GM21515 (cell line): ENCODE measurements around the gene IGLL5.

Source experiments
- ATAC-seq: cut with Tn5 transposase; IDR thresholded peaks from one replicate; pipeline ENCODE4 v1.9.1; 2021; ENCODE audit not compliant: unreplicated experiment

IGLL5 gene

DNA sequence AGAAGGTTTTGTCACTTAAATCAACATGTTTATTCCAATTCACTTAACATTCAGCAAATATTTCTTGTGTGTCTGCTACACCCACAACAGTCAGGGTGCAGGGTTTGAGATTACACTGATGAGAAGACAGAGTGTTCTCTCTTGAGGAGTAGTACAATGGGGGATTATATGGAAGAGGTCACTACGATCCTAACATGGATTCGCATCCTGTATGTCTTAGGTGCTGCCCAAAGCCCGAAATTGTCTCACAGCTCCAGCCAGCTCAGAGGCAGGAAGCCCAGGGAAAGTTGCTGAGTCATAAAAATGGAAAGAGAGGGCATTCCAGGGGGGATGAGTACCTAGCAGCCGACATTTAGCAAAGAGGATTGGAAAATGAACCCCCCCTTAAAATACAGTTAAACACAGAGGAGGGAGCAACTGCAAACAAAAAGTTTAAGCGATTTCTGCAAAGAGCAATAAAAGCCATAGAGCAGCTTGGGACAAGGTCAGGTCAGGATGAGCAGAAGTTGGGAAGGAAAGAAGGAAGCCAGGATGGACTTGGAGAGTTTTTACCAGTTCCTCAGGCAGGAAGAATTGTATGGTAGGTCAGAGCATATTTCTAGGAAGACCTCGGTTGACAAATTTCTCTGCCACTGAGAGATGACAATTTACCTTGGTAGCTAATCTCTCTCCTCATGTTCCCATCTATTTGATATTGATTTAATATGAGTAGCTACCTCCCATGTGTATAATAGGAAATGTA, 49.5 kb downstream of the IGLL5 start:
- ATAC-seq = no peak

GRCh38 chr22:22937894-22938480, 50.4 kb downstream of the IGLL5 start:
- no peak for ATAC-seq

- ATAC-seq = no peak
Observed at GRCh38 chr22:22938672-22939587, 51.3 kb downstream of the IGLL5 start.

GRCh38 chr22:22939588-22940368, 52.2 kb downstream of the IGLL5 start:
- no peak for ATAC-seq

- ATAC-seq = no peak
Observed at GRCh38 chr22:22940961-22941605, 53.5 kb downstream of the IGLL5 start.

- no peak for ATAC-seq
Observed at GRCh38 chr22:22941831-22942510, 54.4 kb downstream of the IGLL5 start.

- ATAC-seq = no peak
Observed at GRCh38 chr22:22942511-22943329, 55.1 kb downstream of the IGLL5 start.

DNA sequence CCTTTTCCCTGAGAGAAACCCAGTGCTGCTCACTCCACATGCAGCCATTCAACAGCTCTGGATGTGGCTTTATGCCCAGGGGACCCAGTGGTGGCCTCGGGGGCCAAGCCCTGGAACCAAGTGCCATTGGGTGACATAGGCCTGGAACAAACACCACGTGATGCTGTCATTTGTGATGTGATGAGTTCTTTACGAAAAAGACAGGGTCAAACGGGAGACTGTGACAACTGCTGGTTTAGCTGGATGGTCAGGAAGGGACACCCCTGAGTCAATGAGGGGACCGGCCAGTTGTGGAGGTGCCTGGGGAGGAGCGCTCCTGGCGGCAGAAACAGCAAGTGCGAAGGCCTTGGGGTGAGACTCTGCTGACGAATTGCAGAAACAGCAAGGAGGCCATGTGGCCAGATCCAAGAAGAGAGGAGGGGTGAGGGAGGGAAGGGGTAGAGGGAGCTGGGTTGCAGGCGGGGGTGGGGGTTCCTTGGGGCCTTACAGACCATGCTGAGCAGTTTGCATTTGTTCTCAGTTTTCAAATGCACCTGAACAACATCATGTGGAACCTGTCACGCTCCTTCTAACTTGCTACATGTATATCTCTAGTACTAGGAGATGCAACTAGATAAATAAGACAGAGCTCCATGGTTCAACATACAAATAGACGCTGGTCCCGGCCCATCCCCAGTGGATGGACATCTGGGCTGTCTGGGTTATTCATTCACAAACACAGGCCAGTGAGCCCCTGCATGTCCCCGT, 56.1 kb downstream of the IGLL5 start:
- ATAC-seq = no peak

DNA sequence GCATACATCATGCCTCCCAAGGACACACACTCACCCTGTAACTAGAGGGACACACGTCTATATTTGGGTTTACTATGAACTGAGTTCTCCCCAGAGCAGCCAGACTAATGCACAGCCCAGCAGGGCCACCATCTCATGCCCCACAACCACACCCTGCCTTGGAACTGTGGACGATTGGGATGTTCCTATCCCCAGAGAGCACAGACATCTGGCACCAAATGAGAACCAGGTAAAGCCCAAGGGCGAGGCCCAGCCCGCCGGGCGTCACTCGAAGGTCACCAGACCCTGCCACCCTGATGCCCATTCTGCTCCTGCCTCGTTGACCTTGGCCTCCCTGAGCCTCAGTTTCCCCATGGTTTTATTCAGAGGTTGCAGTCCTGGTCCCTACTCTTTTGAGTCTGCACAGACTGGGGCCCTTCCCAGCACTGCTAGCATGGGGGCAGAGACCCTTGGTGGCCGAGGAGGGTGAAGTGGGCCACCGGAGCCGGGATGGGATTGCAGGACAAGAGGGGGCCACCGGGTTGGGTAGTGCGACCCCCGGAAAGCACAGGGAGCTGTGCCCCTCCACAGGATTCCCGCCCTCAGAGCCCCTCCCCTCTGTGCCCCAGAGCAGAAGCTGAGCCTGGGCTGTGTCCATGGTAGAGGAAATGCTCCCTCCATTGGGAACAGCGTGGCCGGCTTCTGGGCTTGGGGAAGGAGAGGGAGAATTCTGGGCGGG, 56.8 kb downstream of the IGLL5 start:
- no peak for ATAC-seq

DNA sequence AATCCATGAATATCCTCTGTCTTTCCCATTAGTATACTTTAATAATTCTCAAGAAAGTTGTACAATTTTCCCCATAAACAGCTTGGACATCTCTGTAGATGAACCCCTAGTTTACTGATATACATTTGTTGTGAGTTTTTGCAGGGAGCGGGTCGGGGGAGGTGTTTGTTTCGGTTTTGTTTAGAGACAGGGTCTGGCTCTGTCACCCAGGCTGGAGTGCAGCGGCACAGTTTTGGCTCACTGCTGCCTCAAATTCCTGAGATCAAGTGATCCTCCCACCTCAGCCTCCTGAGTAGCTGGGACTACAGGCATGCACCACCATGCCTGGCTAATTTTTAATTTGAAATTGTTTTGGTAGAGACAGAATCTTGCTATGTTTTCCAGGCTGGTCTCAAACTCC, 57.6 kb downstream of the IGLL5 start:
- no peak for ATAC-seq
